Raji (cell line): Measurements from ENCODE around the gene EHBP1.

Experiments used
- POLR2A ChIP-seq: IDR thresholded peaks from 2 replicates; pipeline ENCODE4 v1.6.1; 2011; ENCODE audit warnings: low read depth, low read length, control low read depth; ENCODE audit not compliant: insufficient read depth

Gene EHBP1

DNA sequence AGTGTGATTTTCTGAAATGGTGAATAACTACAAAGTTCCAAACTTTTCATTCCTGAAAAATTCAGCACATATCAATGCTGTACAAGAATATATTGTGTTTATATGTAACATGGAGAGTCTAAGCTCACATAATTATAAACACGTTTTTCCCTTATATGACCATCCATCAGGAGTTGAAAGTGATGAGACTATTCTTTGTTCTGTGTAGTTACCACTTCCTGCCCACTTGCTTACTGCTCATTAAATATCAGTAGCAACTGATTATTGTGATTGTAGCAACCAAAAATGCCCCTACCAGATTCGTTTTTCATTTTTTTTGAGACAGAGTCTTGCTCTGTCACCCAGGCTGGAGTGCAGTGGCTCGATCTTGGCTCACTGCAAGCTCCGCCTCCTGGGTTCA lies 375.9 kb downstream of the EHBP1 start:
- no peak for TF ChIP-seq POLR2A

DNA sequence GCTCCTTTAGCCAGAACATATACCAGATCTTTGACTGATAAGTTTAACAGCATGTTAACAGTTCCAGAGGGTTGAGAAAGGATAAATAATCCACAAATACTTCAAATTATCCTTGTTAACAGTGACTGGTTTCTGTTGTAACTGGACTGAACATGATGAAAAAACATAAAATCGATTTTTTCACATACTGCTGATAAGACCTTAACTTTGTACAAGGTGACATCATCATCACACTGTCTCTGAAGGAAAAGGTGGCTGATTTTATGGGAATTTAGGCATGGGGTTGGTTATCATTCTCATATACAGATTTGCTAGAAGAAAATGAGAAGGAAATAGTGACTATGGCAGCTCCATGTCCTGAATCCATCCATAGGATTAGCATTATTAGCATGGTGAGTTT lies 381.2 kb downstream of the EHBP1 start:
- TF ChIP-seq POLR2A = no peak

GRCh38 chr2:63092401-63092800 lies 386.9 kb downstream of the EHBP1 start:
- no peak for TF ChIP-seq POLR2A

DNA sequence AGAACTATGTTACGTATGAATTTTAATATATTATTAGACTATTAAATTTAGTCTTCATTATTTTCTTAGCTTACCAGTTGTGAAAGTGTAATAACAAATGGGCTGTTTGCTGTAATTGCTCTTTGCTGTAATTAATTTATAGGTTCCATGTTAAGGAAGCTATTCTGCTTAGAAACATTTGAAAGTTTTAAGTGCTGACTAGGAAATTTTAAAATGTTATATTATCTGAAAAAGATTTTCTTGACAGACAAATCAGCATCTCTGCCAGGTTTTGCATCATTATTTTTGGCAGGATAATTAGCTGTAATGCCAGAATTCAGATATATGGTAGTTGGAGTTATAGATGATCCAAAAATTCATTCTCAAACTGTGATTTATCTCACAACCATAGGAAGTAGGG lies 387.3 kb downstream of the EHBP1 start:
- no peak for TF ChIP-seq POLR2A

GRCh38 chr2:63093502-63093901 lies 388.0 kb downstream of the EHBP1 start:
- TF ChIP-seq POLR2A = no peak
